Upper lobe of left lung (tissue), 4 donors: ENCODE measurements around the gene PDK1.

ENCODE experiments used
- EP300 ChIP-seq, 4 donors: sonication (generic); formaldehyde crosslinking; IDR thresholded peaks; one replicate each; pipeline ENCODE4 v1.5.1; 2017; ENCODE audit warnings: antibody characterized with exemption in 4 of 4, control low read depth in 2 of 4
- POLR2A ChIP-seq, 4 donors: fragments of 450-650 bp; IDR thresholded peaks; one replicate each; pipeline ENCODE4 v1.5.1; 2016 to 2017; ENCODE audit warnings: antibody characterized with exemption in 4 of 4, mild to moderate bottlenecking in 2 of 4
- POLR2AphosphoS5 ChIP-seq, 2 donors: sonication (generic); formaldehyde crosslinking; IDR thresholded peaks; one replicate each; pipeline ENCODE4 v1.5.1; 2017; ENCODE audit warnings: antibody characterized with exemption in 2 of 2
- TF ChIP-seq, protein P1 (sequence below), 6 experiments: fragments of 450-650 bp in 4 of 6; fragments of 200-600 bp in 2 of 6; sonication (generic) in 2 of 6; IDR thresholded peaks; one replicate each; pipeline ENCODE4 v1.5.1; 2016 to 2019; ENCODE audit warnings: antibody characterized with exemption in 6 of 6

GRCh38 chr2:172531309-172531708, 24.6 kb upstream of the PDK1 start:
- TF ChIP-seq, protein P1, sequence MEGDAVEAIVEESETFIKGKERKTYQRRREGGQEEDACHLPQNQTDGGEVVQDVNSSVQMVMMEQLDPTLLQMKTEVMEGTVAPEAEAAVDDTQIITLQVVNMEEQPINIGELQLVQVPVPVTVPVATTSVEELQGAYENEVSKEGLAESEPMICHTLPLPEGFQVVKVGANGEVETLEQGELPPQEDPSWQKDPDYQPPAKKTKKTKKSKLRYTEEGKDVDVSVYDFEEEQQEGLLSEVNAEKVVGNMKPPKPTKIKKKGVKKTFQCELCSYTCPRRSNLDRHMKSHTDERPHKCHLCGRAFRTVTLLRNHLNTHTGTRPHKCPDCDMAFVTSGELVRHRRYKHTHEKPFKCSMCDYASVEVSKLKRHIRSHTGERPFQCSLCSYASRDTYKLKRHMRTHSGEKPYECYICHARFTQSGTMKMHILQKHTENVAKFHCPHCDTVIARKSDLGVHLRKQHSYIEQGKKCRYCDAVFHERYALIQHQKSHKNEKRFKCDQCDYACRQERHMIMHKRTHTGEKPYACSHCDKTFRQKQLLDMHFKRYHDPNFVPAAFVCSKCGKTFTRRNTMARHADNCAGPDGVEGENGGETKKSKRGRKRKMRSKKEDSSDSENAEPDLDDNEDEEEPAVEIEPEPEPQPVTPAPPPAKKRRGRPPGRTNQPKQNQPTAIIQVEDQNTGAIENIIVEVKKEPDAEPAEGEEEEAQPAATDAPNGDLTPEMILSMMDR (IDR thresholded peaks at IDR 0.05) = no peak
- TF ChIP-seq EP300 (IDR thresholded peaks at IDR 0.05) = no peak
- TF ChIP-seq POLR2AphosphoS5 (IDR thresholded peaks at IDR 0.05) = no peak
- TF ChIP-seq POLR2A (IDR thresholded peaks at IDR 0.05) = no peak
